ENCODE data around the gene NFS1. TPM values are rescaled to one million over a fixed set of nuclear protein-coding genes. Genes with fewer than 3 reads are reported as not detected.

Gene NFS1
- total and polyA plus RNA-seq, 3 donors from 2014 or later, result 84.1 to 90.6 (median 86.6) TPM

DNA sequence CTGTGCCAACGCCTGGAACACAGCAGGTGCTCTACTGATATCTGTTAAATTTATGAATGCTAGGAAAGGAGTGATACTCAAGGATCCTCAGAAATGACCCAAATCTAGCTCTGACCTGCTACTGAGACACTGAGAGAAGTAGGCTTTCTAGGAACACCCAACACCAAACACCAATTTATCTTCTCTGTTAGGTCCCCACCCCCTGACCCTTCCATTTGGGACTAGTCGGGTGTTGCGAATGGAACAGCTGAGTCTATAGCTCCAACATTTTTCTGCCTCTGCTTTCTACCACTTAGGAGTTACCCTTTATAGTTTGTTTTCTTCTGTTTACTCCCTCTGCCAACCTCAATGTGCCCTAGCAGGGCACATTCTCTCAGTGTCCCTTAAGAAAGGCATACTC, 58.4 kb downstream of the NFS1 start:
- H3K36me3 ChIP-seq (ENCODE audit: low read depth, missing control alignments), result no peaks in the 10 kb centered on the region
- no peaks in the 10 kb centered on the region for H3K9me3 ChIP-seq
- no peak overlapping the region for H3K4me3 ChIP-seq
- no peaks in the 10 kb centered on the region for H3K27me3 ChIP-seq
- DNase-seq, result no peak
- TF ChIP-seq, protein P1, sequence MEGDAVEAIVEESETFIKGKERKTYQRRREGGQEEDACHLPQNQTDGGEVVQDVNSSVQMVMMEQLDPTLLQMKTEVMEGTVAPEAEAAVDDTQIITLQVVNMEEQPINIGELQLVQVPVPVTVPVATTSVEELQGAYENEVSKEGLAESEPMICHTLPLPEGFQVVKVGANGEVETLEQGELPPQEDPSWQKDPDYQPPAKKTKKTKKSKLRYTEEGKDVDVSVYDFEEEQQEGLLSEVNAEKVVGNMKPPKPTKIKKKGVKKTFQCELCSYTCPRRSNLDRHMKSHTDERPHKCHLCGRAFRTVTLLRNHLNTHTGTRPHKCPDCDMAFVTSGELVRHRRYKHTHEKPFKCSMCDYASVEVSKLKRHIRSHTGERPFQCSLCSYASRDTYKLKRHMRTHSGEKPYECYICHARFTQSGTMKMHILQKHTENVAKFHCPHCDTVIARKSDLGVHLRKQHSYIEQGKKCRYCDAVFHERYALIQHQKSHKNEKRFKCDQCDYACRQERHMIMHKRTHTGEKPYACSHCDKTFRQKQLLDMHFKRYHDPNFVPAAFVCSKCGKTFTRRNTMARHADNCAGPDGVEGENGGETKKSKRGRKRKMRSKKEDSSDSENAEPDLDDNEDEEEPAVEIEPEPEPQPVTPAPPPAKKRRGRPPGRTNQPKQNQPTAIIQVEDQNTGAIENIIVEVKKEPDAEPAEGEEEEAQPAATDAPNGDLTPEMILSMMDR (IDR thresholded peaks at IDR 0.05), result no peak
- TF ChIP-seq POLR2A (IDR thresholded peaks at IDR 0.05), result no peak
- intact Hi-C loops (cut with DNase I; ENCODE audit: low total_unique reads), result no loop called here
- no peak overlapping the region for H3K27ac ChIP-seq
- peaks cover 6% of the 10 kb centered on the region for H3K4me1 ChIP-seq
- WGBS, 2 donors, result 61 to 70% methylated on average over 3 of the region's 3 CpGs

DNA sequence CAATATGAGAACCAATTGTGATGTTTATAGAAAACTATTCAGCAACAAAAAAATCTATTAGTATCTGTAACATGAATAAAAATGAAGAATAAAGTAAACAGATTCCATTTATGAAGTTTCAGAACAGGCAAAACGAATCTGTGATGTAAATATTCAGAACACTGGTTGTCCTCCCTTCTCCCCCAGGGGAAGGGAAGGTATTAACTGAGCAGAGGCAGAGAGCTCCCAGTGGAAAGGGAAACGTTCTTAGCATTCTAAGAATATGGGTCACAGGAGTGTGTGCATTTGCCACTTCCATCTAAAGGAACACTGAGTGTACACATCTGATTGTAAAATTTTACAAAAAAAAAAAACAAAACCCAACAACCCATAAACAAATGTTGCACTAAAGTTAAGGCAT, 60.4 kb downstream of the NFS1 start:
- DNase-seq, result no peak
- no peak for TF ChIP-seq POLR2A (IDR thresholded peaks at IDR 0.05)
- TF ChIP-seq, protein P1 (IDR thresholded peaks at IDR 0.05), result no peak
- intact Hi-C loops (cut with DNase I; ENCODE audit: low total_unique reads), result no loop called here
- H3K27ac ChIP-seq, result no peak overlapping the region
- H3K27me3 ChIP-seq, result no peaks in the 10 kb centered on the region
- H3K9me3 ChIP-seq, result no peaks in the 10 kb centered on the region
- 20 to 35% methylated on average over 2 of the region's 2 CpGs for WGBS, 2 donors
- no peaks in the 10 kb centered on the region for H3K36me3 ChIP-seq (ENCODE audit: low read depth, missing control alignments)
- H3K4me3 ChIP-seq, result no peak overlapping the region
- H3K4me1 ChIP-seq, result peaks cover 11% of the 10 kb centered on the region

DNA sequence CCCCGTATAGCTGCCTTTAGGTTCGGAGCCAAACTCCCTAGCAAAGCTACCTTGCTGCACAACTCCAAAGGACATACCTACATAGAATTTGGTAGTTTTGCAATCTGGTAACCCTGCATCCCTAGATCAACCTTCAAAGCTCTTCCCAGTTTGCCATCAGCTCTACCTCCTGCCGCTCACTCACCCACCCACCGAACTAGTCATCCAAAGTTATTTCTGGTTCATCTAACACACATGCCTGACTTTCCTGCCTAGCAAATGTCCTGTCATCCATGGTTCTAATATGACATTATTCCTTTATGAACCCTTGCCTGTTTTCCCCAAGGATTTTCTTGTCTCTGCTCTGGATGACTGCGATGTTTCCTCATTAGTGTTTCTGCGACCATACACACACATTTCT, 61.9 kb downstream of the NFS1 start:
- no peak overlapping the region for H3K27ac ChIP-seq
- peaks cover 11% of the 10 kb centered on the region for H3K4me1 ChIP-seq
- no peak for DNase-seq
- H3K27me3 ChIP-seq, result no peaks in the 10 kb centered on the region
- intact Hi-C loops (cut with DNase I; ENCODE audit: low total_unique reads), result no loop called here
- H3K4me3 ChIP-seq, result no peak overlapping the region
- WGBS, 2 donors, result 88 to 97% methylated on average over 6 of the region's 6 CpGs
- no peaks in the 10 kb centered on the region for H3K36me3 ChIP-seq (ENCODE audit: low read depth, missing control alignments)
- no peaks in the 10 kb centered on the region for H3K9me3 ChIP-seq
- TF ChIP-seq, protein P1 (IDR thresholded peaks at IDR 0.05), result no peak
- no peak for TF ChIP-seq POLR2A (IDR thresholded peaks at IDR 0.05)

DNA sequence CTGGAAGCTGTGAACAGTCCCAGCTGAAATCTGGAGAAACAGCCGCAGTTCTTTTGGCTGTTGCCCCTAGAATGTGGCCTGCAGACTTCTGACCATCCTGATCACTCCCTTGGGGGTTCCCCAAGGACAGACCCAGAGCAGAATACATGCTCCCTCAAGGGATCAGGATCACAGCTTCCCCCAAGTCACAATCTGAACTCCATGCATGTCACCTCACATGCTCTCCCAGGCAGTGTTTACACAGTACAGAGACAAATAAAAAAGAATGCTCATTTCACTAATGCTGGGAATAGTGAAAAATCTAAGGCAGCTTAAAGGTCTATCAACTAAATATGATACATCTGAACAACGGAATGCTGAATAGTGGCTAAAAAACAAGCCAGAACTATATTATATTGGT, 63.1 kb downstream of the NFS1 start:
- TF ChIP-seq, protein P1 (IDR thresholded peaks at IDR 0.05), result no peak
- no peak for TF ChIP-seq POLR2A (IDR thresholded peaks at IDR 0.05)

DNA sequence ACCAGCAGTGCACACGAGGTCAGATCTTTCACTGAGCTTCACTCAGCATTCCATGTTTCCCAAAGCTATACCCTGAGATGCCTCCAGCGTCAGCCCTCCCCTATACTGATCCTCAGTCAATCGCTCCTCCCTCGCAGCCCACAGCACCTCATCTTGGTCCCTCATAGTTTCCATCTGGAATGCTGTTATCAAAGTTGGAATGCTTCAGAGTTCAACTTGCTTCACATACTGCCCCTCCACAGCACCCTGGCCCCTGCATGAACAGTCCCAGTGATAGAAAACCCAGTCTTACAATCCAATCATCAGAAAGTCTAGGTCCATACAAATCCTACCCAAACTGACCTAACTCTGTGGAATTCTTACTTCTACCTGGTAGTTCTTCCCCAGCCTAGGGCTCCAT, 63.5 kb downstream of the NFS1 start:
- no peaks in the 10 kb centered on the region for H3K9me3 ChIP-seq
- no peak overlapping the region for H3K27ac ChIP-seq
- no peak overlapping the region for H3K4me3 ChIP-seq
- no peaks in the 10 kb centered on the region for H3K36me3 ChIP-seq (ENCODE audit: low read depth, missing control alignments)
- peaks cover 11% of the 10 kb centered on the region for H3K4me1 ChIP-seq
- intact Hi-C loops (cut with DNase I; ENCODE audit: low total_unique reads), result no loop called here
- TF ChIP-seq, protein P1 (IDR thresholded peaks at IDR 0.05), result no peak
- no peak for TF ChIP-seq POLR2A (IDR thresholded peaks at IDR 0.05)
- WGBS, 2 donors, result 41 to 54% methylated on average over 4 of the region's 4 CpGs
- H3K27me3 ChIP-seq, result no peaks in the 10 kb centered on the region
- no peak for DNase-seq

More for the DNA sequence above, 63.1 kb downstream of the NFS1 start:
- intact Hi-C loops (cut with DNase I; ENCODE audit: low total_unique reads), result no loop called here
- DNase-seq, result no peak
- 41 to 52% methylated on average over 2 of the region's 2 CpGs for WGBS, 2 donors
- Histone ChIP-seq H3K9me3 (no peaks in the 10 kb centered on the region), H3K4me1 (peaks cover 11% of the 10 kb centered on the region), H3K27me3 (no peaks in the 10 kb centered on the region), H3K4me3 (no peak overlapping the region), H3K36me3 (ENCODE audit: low read depth, missing control alignments) (no peaks in the 10 kb centered on the region), H3K27ac (no peak overlapping the region)
